HG03108 (cell line): Measurements from ENCODE around the gene SLC22A23.
"Not testable (repeated sequence)": the region's sequence is repeated elsewhere in the genome, so short reads cannot be mapped to it uniquely, and the experiment has no call there.

Experiments
- ATAC-seq: cut with Tn5 transposase; IDR thresholded peaks from one replicate; pipeline ENCODE4 v1.9.1; 2021; ENCODE audit warnings: moderate library complexity; ENCODE audit not compliant: unreplicated experiment

The SLC22A23 gene

DNA sequence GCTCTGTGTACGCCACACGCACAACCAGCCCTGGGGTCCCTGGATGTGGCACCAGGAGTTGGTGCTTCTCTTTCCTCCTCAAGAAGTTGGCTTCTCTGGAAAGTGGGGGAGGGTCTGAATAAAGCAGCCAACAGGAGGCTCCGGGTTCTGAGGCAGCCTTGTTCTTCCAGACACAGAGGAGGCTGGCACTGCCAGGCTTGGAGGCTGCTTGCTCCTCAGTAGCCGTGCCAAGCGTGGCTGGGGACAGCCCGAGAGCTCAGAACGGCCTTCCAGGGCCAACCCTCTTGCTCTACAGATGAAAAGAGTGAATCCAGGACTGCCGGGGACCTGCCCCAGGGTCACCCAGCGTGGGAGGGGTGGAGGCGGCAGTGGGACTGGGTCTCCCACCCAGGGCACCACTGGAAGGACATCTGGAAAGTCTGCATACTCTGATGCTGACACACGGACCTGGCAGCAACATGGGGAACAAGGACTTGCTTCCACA is 70.4 kb downstream of the SLC22A23 start:
- no peak for ATAC-seq

DNA sequence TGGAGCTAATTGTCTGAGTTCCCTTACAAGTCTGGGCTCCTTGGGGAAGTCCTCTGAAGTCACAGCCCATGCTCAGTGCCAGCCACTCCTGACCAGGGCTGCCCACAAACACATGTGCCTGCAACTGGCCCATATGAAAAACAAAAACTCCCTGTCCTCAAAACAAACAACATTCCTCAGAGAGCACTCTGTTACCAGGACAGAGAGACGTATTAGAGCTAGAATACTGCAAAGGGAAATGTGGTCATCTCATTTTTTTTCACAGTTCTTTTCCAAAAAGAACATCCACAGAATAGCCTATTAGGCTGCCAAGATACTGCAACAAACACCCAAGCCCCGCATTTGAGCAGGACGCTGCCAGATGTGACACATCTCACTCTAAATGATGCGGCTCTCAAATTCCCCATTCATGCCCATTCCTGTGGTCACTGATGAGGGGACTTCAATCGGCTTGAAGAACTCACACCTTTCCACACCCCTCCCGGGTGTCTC is 71.1 kb downstream of the SLC22A23 start:
- ATAC-seq: no peak

DNA sequence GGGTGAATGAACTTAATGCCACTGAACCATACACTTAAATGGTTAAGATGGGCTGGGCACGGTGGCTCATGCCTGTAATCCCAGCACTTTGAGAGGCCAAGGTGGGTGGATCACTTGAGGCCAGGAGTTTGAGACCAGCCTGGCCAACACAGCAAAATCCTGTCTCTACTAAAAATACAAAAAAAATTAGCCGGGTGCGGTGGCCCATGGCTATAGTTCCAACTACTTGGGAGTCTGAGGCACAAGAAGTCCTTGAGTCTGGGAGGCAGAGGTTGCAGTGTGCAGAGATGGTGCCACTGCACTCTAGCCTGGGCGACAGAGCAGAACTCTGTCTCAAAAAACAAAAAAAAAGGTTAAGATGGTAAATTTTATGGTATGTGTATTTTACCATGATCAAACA is 71.7 kb downstream of the SLC22A23 start:
- not testable (repeated sequence) for ATAC-seq

DNA sequence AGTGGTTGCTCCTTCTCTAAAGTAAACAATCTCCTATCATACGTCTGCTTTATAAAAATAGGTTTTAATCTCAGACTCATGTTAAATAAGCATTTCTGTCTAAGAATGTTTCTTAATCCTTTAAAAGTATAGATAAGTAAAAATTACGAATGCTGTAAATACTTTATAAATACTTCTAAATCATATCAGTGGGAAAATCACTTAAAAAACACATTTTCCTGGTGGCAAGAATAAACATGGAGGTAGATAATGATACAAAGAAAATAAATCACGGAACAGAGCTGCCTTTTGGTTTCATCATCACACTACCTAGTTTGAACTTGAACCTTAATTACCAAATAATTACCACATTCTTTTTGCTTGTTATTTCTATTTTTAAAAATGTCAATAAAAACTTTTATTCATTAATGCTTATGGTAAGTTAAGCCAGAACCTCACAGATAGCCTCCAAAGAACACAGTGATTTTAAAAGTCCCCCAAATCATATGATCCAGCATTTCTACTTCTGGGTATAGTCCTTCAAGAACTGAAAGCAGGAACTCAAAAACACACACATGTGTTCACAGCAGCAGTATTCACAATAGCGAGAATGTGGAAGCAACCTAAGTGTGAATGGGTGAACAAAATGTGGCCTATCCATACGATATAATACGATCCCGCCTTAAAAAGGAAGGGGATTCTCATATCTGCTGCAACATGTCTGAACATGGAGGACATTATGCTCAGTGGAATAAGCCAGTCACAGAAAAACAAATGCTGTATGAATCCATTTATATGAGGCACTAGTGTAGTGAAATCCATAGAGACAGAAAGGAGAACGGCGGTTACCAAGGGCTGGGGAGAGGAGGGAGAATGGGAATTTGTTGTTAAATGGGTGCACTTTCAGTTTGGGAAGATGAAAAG is 72.4 kb downstream of the SLC22A23 start:
- ATAC-seq: no peak

DNA sequence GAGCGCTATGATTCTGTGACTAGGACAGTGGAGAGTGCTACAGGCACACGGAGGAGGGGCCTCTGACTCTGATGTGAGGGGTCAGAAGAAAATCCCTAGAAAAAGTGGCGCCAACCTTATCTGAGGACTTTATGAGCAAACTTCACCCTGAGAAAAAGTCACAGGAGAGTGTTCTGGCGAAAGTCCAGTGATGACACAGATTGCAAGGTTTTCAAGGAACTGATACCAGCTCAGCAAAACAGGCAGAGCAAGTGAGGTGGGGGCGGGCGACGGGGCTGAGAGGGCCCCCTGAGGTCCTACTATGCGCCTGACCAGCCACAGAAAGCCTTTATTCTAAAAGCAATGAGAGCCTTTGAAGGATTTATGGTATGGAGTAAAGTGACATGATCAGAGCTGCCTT is 73.3 kb downstream of the SLC22A23 start:
- no peak for ATAC-seq

DNA sequence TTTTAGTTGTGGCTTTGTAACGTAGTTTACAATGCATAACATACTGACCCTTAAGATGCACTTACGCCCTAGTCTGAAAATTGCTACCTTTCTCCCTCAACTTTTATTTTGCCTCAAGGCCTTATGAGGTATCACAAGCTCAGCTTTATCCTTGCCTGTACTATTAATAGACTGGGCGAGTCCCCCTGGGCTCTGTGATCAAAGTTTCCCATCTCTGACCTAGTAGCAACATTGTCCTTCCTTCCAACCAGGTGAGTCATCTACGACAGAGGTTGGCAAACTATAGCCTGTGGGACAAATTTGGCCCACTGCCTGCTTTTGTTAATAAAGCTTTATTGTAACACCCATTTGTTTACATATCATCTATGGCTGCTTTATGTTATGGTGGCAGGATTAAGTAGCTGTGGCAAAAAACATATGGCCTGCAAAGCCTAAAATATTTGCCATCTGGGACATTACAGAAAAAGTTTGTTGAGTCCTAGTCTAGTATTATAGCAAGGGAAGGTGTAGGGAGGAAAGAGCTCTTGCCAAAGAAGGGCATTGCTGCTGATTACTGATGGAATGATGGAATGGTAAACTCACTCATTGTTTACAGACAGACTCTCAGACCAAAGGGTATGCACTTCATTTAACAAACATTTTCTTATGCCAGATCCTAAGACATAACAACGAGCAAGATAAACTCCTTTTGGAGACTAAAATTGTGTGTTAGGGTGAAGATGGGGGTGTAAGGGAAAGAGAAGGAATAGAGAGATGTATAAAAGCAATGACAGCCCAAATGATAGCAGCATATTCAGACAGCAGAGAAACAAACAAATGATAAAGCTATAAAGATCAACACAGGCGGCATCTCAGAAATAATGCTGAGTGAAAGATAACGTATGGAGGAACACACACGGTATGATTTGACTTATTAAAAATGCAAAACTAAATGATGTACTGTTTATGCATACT is 74.2 kb downstream of the SLC22A23 start:
- no peak for ATAC-seq

DNA sequence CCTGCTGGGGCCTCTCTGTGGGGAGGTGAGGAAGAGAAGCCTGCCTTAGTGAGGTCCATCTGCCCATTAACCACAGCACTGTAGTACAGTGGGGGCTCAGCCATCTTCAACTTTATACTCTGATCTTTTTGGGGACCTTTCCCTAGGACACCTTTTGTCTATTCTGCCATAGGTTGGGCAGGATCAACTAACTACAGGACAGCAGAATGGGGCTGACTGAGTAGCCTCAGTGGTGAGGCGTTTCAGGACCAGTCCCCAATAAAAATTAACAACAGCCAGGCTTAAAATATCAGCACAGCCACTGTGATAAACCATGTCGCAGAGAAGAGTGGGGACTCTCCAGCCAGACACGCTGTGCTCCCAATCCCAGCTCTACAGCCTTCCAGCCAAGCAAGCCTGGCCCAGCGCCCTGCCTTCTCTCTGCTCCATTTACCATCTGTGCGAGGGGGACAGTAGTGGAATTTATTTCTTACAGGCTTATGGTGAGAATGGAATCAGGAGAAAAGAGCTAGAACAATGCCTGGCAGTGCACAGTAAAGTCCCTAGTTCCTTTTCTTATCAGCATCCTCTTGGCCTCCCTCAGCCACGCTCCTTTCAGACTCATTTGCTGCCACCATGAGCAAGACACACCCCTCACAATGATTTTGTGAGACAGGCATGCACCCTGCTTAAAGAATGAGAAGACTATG is 75.5 kb downstream of the SLC22A23 start:
- ATAC-seq: no peak

DNA sequence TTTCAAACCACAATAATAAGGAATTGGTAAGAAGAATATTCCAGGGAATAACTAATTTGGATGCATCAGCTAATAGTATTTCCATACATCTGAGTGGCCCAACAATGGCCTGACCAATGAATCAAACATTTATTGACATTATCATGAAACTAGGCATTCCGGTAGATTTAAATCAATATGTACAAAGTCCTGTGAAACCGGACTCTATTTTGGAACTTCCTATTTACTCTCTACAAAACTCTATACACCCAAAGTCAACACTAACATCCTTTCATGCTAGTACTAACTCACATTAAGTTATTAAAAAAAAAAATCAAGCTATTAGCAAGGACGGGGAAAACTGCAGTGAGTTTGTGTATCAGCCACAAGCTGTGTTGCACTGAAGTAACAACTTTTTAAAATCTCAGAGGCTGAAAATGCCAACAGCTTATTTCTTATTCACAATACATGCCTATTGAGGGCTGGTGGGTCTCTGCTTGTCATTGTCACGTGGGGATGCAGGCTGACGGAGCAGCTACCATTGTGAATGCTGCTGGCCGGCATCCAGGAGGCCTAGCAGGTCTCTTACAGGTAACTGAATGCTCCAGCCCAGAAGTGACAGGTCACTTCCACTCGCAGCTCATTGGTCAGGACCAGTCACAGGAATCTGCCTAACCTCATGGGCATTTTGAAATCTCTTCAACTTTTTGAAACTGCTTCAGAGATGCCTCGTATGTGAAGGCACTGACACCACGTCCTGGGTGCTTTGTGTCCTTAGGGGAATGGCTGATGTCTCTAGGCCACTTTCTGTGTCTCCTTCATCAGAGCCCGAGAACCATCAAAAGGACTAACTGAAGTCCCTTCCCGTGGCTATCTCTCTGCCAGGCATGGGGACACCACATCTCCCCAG is 76.3 kb downstream of the SLC22A23 start:
- no peak for ATAC-seq

DNA sequence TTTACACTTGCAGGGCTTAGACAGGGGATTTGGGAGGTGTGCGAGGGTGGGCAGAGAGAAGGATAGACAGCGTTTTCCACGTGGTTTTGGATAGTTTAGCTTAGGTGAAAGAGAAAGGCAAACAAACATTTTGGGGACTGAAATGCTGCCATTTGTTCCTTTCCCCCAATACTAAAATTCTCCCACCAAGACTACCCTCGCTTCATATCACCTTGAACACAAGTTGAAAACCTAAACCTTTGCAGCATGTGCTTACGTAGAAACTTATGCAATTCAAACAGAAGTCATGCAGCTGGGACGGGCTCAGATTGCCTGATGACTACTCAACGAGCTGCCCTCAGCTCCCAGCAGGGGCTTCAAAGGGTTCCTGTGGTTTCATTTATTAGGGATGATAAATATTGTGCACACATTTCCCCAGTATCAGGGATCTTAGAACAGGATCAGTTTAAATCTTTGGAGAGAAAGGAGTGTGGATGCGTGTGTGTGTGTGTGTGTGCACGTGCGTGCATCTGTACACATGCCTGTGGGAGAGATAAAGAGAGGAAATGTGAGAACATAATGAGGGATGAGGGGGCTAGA is 77.3 kb downstream of the SLC22A23 start:
- ATAC-seq: no peak

DNA sequence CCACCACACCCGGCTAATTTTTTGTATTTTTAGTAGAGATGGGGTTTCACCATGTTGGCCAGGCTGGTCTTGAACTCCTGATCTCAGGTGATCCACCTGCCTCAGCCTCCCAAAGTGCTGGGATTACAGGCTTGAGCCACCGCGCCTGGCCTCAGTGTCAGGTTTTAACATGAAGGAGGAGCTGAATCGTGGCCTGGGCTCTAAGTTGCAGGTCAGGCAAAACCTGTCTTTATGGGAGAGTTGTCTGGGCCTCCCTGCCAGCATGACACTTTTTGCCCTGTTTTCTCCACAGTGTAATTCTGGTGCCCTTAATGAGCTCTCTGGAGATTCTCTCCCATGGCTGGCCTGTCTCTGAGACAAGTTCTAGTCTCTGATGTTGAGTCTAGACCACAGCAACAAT is 78.0 kb downstream of the SLC22A23 start:
- not testable (repeated sequence) for ATAC-seq

DNA sequence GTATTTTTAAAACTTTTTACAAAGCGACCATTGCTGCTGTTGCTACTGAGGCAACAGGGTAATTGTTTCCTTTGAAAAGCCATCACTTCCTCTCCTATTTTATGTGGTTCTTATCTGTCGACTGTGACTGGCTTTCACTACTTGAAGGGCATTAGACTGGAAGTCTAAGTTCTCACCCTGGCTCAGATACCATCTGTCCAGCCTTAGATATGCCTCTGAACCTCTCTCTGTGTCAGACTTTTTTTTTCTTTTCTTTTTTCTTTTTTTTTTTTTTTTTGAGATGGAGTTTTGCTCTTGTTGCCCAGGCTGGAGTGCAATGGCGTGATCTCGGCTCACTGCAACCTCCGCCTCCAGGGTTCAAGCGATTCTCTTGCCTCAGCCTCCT is 78.5 kb downstream of the SLC22A23 start:
- not testable (repeated sequence) for ATAC-seq

DNA sequence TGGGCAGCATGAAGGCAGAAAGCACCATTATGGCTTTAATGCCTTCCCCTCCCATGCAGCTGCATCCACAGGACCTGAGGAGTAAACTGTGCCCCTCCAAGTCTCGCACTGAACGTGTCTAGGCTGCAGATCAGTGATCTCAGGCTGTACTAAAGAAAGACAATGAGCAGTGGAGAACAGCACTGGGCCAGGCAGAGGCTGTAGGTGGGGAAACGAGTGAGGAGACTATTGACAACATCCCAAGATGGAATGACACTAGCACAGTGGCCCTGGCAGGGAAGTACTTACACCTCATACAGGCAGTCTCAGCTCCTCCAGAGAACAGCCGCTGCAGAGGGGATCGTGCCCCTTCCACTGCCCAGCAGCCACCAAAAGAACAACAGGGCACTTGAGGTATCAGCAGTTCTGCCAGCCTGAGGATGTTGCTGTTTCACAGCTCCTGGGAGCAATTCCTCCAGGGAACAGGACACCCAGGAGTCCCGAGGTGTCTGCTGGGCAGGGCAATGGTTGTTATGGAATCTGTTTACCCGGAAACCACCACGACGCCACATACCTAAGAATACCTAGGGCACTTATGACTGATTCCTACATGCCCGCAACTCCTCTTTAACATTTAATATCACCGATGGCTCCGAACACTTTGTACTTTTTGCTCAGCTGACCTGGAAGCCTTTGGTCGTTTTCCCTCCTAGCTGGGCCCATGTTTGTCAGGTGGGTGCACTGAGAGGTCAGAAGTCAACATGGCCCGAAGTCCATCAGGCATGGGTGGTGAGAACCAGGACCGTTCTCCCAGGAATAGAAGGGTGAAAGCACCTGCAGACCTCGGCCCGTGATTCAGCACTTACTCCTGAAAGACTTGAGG is 79.1 kb downstream of the SLC22A23 start:
- ATAC-seq: no peak

DNA sequence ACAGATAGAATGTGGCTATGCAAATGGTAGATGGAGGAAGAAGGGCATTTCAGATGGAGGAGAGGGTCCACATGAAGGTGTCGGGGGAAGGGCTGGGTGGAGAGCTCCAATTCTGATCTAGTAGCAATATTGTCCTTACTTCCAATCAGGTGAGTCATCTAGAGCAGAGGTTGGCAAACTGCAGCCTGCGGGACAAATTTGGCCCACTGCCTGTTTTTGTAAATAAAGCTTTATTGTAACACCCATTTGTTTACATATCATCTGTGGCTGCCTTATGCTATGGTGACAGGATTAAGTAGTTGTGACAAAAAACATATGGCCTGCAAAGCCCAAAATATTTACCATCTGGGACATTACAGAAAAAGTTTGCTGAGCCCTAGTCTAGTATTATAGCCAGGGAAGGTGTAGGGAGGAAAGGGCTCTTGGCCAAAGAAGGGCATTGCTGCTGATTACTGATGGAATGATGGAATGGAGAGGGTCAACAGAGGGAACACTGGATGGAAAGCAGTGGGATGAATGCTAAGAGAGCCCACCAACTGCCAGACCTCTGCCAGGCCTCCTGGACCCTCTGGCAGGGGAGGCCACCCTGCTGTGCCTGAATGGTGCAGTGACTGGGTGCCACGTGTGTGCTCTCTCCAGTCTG is 79.8 kb downstream of the SLC22A23 start:
- ATAC-seq: no peak

DNA sequence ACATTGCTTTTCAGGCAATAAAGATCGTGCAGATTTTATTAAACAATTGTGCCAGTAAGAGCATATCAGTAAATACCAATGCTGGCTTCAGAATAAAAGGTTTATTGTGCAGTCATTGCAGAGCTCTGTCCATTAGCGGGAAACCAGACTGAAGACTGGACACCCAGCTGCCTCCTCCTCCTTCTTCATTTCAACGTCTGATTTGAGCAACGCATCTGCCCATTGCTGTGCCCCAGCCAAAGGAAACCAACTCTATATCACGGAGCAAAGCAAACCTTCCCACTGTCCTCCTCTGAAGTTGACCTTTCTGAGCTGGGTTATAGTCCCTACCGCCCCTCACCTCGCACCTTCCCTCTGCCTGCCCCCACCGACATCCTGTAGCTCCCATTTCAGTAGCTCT is 80.8 kb downstream of the SLC22A23 start:
- no peak for ATAC-seq

DNA sequence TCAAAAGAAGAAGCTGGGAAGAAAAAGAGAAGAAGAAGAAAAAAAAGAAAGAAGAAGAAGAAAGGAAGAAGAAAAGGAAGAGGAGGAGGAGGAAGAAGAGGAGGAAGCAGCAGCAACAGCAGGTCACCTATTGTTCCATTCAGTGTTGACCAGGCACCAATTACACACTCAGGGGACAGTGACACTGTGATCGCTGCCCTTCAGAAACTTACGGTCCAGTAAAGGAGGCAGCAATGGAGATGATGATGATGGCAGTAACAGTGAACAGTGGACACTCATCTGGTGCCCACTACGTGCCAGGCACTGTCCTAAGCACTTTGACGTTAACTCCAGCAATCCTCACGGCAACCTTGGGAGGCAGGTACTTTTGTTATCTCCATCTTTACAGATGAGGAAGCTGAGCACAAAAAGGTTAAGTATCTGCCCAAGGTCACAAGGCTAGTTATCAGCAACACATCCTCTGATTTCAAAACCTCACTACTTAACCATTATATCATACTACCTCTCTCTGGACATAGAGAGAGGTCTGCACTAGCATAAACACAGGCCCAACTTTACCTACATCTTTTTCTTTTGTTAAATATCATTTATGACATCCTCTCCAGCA is 83.2 kb downstream of the SLC22A23 start:
- ATAC-seq: no peak

DNA sequence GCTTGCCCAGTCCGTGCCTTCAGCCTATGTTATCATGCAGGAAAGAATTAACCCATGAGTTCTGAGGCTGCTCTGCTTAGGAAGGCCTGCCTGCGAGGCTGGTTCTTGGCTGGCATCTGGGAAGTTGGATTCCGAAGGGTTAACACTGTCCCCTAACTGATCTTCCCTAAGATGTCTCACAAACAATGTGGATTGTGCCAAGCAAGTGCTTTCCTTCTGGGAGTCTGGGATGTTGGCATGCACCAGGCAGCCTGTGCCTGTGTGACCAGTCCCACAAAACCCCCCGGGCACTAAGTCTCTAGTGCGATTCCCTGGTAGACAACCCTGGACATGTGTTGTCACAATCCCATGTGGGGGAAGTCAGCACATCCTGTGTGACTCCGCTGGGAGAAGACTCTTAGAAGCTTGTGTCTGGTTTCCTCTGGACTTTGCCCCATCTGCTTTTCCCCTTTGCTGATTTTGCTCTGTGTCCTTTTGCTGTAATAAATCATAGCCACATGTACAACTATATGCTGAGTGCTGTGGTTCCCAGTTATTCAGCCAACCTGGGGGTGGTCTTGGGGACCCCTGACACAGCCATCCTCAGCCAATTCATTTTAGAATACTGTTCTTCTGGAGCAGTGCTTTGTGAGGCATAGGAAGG is 83.8 kb downstream of the SLC22A23 start:
- ATAC-seq: no peak

DNA sequence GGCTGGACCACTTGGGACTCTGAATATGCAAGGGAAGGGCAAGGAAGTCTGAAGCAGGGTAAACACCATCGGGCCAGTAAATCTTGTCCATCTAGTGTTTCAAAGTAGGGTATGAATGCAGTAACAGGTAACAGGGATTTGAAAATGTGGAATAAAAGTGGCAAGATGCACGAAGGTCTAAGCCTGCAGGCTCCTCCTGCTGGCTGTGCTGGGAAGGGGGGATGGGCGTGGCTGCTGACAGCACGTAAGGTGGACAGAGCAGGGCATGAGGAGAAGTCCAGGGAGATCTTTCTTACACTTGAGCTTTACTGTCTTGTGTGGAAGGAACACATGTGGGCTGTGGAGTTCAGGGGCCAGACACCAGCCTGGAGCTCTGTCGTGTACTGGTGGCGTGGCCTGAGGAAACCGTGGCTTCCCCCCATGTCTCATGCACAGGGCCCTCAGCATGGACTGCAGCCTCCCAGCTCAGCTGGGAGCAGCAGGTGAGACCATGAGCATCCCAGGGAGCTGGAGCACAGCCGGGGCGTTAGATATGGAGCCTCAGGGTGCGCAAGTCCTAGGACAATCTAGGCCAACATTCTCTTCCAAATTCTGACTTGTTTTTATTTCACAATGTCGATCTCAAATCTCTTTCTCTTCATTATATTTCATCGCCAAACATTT is 84.5 kb downstream of the SLC22A23 start:
- no peak for ATAC-seq
